ENCODE data around the gene THUMPD1.

DNA sequence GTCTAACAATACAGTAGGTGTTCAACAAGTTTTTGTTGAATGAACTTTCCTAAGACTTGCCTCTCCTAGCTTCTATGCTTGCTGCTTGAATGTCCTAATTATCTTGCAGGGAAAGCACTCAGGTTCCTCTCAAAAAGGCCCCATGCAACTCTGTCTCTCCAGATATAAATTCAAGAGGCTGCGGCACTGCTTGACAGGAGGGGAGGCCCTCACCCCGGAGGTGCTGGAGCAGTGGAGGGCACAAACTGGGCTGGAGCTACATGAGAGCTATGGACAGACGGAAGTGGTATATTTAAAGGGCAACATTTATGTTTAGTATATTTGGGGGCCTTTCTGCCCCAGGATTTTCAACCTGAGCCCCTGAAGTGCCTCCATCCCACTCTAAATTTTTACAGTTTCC lies 14.4 kb downstream of the THUMPD1 start:
- TF ChIP-seq, protein P1, sequence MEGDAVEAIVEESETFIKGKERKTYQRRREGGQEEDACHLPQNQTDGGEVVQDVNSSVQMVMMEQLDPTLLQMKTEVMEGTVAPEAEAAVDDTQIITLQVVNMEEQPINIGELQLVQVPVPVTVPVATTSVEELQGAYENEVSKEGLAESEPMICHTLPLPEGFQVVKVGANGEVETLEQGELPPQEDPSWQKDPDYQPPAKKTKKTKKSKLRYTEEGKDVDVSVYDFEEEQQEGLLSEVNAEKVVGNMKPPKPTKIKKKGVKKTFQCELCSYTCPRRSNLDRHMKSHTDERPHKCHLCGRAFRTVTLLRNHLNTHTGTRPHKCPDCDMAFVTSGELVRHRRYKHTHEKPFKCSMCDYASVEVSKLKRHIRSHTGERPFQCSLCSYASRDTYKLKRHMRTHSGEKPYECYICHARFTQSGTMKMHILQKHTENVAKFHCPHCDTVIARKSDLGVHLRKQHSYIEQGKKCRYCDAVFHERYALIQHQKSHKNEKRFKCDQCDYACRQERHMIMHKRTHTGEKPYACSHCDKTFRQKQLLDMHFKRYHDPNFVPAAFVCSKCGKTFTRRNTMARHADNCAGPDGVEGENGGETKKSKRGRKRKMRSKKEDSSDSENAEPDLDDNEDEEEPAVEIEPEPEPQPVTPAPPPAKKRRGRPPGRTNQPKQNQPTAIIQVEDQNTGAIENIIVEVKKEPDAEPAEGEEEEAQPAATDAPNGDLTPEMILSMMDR (IDR thresholded peaks at IDR 0.05 in 4 of 5, conservative IDR thresholded peaks at IDR 0.05 in 1 of 5): no peak
- no peak for TF ChIP-seq POLR2A (IDR thresholded peaks at IDR 0.05)

Data from gastrocnemius medialis (tissue), 4 donors.